SK-N-SH (cell line): ENCODE data around the gene SYT5.

Experiments used
- CTCF ChIP-seq: fragments of 200-600 bp; sonication (generic); IDR thresholded peaks from 2 replicates; pipeline ENCODE4 v1.6.1; 2017; ENCODE audit warnings: antibody characterized with exemption, mild to moderate bottlenecking, moderate library complexity
- JUND ChIP-seq: IDR thresholded peaks from 2 replicates; pipeline ENCODE4 v1.4.0; 2012
- RAD21 ChIP-seq: IDR thresholded peaks from 2 replicates; pipeline ENCODE4 v1.6.1; 2012; ENCODE audit warnings: mild to moderate bottlenecking, low read length
- RCOR1 ChIP-seq: fragments of 150-350 bp; IDR thresholded peaks from 2 replicates; pipeline ENCODE4 v1.6.1; 2017; ENCODE audit warnings: antibody characterized with exemption, low read length
- SIN3A ChIP-seq: IDR thresholded peaks from 2 replicates; pipeline ENCODE4 v1.6.1; 2012; ENCODE audit warnings: low read depth, mild to moderate bottlenecking, low read length, moderate library complexity, borderline replicate concordance

- TF ChIP-seq JUND (no peak), RAD21 (no peak), CTCF (peak; percentile 25), SIN3A (no peak), RCOR1 (no peak)
Observed at GRCh38 chr19:55212447-55212846, 32.4 kb upstream of the SYT5 start.
